ENCODE results near the gene ADGRG7. TPM values are rescaled to one million over a fixed set of nuclear protein-coding genes. Genes with fewer than 3 reads are reported as not detected.

ADGRG7 gene
- total and polyA plus RNA-seq, 2 experiments from 2014 or later: 43.2 to 49.4 TPM

DNA sequence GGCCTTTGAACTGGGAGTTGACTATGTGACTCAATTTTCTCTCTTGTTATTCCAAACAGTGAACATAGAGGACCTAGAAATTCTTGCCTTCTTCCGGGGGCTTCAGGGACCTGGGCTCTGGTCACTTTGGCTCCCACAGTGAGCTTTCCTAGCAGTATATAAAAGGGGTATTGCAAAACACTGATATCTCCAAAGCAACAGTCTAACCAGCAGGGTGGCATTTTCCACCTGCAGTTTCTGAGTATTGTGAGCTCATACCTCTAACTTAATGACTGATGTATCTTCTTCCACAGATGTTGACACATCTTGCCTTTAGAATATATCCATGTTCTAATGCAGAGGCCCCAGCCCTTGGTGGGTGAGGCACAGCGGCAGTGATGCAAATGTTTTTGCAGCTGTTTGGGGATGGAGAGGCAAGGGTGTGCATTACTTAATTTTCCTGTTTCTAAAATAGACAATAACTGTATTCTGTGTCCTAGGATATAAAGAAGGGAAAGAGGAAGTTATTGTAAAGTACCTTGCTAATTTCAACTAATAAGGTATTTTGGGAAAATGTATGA is 45.7 kb upstream of the ADGRG7 start:
- Histone ChIP-seq H3K36me3 (peaks cover under 1% of the 10 kb centered on the region), H3K4me3 (no peak overlapping the region), H3K27me3 (no peaks in the 10 kb centered on the region), H3K9me3 (ENCODE audit: low read depth) (no peaks in the 10 kb centered on the region), H3K27ac (no peak overlapping the region), H3K4me1 (ENCODE audit: low read depth) (peaks cover 19% of the 10 kb centered on the region)
- DNase-seq (ENCODE audit: low read depth in 1 of 2, low spot score in 1 of 2): no peak
- TF ChIP-seq, protein P1, sequence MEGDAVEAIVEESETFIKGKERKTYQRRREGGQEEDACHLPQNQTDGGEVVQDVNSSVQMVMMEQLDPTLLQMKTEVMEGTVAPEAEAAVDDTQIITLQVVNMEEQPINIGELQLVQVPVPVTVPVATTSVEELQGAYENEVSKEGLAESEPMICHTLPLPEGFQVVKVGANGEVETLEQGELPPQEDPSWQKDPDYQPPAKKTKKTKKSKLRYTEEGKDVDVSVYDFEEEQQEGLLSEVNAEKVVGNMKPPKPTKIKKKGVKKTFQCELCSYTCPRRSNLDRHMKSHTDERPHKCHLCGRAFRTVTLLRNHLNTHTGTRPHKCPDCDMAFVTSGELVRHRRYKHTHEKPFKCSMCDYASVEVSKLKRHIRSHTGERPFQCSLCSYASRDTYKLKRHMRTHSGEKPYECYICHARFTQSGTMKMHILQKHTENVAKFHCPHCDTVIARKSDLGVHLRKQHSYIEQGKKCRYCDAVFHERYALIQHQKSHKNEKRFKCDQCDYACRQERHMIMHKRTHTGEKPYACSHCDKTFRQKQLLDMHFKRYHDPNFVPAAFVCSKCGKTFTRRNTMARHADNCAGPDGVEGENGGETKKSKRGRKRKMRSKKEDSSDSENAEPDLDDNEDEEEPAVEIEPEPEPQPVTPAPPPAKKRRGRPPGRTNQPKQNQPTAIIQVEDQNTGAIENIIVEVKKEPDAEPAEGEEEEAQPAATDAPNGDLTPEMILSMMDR (IDR thresholded peaks at IDR 0.05; ENCODE audit: low read depth, low read length): no peak

DNA sequence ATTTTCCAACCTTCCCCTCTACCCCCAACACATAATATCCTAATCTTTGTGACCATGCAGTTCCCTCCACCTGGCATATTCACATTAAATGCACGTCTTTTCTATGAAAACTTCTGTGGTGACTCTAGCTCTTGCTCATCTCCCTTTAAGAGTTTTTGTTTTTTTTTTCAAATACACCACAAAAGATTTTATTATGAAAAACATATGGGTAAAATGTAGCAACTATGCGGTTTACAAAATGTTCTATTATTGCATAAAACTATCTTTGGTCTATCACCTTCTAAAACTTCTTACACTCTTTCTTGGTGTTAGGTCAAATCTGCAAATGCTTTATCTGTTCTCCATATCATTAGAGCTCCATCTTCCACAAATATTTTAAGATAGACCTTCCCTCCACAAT is 38.6 kb upstream of the ADGRG7 start:
- no peak overlapping the region for H3K27ac ChIP-seq
- peaks cover 12% of the 10 kb centered on the region for H3K36me3 ChIP-seq
- TF ChIP-seq, protein P1 (IDR thresholded peaks at IDR 0.05; ENCODE audit: low read depth, low read length): no peak
- no peaks in the 10 kb centered on the region for H3K4me1 ChIP-seq (ENCODE audit: low read depth)
- H3K9me3 ChIP-seq (ENCODE audit: low read depth): no peaks in the 10 kb centered on the region
- no peak overlapping the region for H3K4me3 ChIP-seq
- H3K27me3 ChIP-seq: no peaks in the 10 kb centered on the region
- no peak for DNase-seq (ENCODE audit: low read depth in 1 of 2, low spot score in 1 of 2)

DNA sequence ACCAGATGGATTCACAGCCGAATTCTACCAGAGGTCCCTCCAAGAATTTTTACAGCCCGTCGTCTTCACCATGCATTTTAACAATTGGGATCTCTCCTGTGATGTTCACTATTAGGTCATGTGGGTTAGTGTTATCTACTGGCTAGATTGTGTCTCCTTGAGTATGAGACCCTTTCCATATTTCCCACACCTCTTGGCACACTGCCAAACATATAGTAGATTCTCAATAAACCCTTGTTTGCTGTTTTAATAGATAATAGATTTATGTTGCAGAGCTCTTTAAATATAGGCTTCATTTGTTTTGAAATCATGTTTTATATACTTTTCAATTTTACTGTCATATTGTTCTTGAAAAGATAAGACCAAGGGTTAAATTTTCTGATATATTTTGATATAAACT is 34.9 kb upstream of the ADGRG7 start:
- H3K27ac ChIP-seq: no peak overlapping the region
- no peak overlapping the region for H3K4me3 ChIP-seq
- no peak for DNase-seq (ENCODE audit: low read depth in 1 of 2, low spot score in 1 of 2)
- H3K36me3 ChIP-seq: peaks cover 12% of the 10 kb centered on the region
- H3K9me3 ChIP-seq (ENCODE audit: low read depth): no peaks in the 10 kb centered on the region
- TF ChIP-seq, protein P1 (IDR thresholded peaks at IDR 0.05; ENCODE audit: low read depth, low read length): no peak
- no peaks in the 10 kb centered on the region for H3K4me1 ChIP-seq (ENCODE audit: low read depth)
- H3K27me3 ChIP-seq: no peaks in the 10 kb centered on the region

DNA sequence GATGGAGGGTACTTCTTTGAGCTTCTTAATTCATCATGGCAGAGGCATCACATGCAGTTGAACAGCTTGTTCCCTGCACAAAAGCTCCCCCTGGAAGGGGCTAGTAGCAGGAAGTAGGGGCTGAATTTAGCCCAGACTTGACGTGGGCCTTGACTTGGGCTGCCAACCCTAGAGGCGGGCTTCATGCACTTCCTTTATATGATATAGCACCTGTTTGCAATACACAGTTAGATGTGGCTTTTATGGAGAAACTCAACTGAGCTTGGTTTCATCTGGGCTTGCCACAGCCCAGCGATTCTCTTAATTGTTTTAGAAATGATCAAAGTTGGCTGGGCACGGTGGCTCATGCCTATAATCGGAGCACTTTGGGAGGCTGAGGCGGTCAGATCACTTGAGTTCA is 33.7 kb upstream of the ADGRG7 start:
- TF ChIP-seq, protein P1 (IDR thresholded peaks at IDR 0.05; ENCODE audit: low read depth, low read length): no peak
- Histone ChIP-seq H3K27me3 (no peaks in the 10 kb centered on the region), H3K4me3 (no peak overlapping the region), H3K36me3 (peaks cover 8% of the 10 kb centered on the region), H3K9me3 (ENCODE audit: low read depth) (no peaks in the 10 kb centered on the region), H3K27ac (no peak overlapping the region), H3K4me1 (ENCODE audit: low read depth) (no peaks in the 10 kb centered on the region)
- DNase-seq (ENCODE audit: low read depth in 1 of 2, low spot score in 1 of 2): no peak

DNA sequence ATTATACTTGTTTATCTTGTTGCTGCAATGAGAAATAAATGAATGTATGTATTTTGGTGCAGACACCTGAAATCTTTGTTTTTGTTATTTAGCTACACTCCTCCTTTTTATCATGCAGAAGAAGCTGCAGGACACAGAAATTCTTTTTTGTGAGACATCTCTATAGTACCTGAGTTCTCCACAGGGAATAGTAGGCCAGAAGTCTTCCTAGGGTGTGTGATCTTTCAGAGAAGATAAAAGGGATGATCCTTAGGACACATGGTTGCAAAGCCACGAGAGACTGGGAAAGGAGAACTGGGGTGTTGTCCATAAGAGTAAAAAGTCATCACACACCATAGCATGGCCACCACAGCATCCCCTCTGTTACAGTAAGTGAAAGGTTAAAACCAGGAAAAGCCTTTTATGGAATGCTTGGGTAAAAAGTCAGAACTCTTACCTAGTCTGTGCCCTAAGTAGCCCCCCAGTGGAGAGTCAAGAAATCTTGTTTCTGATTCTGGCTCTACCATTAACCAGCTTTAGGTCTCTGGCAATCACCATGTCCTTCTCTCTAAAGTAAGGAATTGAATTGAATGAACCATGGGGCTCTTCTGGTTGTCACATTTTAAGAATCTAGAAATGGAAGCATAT is 31.9 kb upstream of the ADGRG7 start:
- no peaks in the 10 kb centered on the region for H3K4me1 ChIP-seq (ENCODE audit: low read depth)
- no peak overlapping the region for H3K4me3 ChIP-seq
- H3K36me3 ChIP-seq: peaks cover 8% of the 10 kb centered on the region
- no peaks in the 10 kb centered on the region for H3K27me3 ChIP-seq
- TF ChIP-seq, protein P1 (IDR thresholded peaks at IDR 0.05; ENCODE audit: low read depth, low read length): no peak
- no peaks in the 10 kb centered on the region for H3K9me3 ChIP-seq (ENCODE audit: low read depth)
- no peak for DNase-seq (ENCODE audit: low read depth in 1 of 2, low spot score in 1 of 2)
- H3K27ac ChIP-seq: no peak overlapping the region
